ENCODE data around the gene PLS3. TPM values are rescaled to one million over a fixed set of nuclear protein-coding genes. Genes with fewer than 3 reads are reported as not detected.

The PLS3 gene
- total and polyA plus RNA-seq, 2 donors (not counting 3 experiments of a cell fraction or from before 2014, with no cell fraction given): 120 to 329 TPM

DNA sequence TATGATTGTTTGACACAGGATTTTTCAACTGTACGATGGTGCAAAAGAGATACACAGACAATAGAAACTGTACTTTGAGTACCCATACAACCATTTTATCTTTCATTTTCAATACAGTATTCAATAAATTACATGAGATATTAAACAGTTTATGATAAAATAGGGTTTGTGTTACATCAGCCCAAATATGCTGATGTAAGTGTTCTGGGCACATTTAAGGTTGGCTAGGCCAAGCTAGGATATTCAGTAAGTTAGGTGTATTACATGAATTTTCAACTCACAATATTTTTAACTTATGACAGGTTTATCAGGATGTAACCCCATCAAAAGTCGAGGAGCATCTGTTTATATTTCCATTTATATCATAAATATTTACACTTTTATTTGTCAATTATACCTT lies 42.9 kb upstream of the PLS3 start:
- no peaks in the 10 kb centered on the region for H3K9me3 ChIP-seq (replicated peaks; ENCODE audit: control insufficient read depth, insufficient read depth, low read length)
- CTCF ChIA-PET: no interaction called here
- H3K36me3 ChIP-seq (ENCODE audit: control insufficient read depth in 2 of 2, extremely low read depth in 1 of 2, insufficient read depth in 2 of 2, low read length in 2 of 2): no peaks in the 10 kb centered on the region
- H3K79me2 ChIP-seq (ENCODE audit: control insufficient read depth, insufficient read depth, low read length): no peaks in the 10 kb centered on the region
- no peaks in the 10 kb centered on the region for H3K27me3 ChIP-seq (ENCODE audit: control insufficient read depth in 2 of 2, insufficient read depth in 2 of 2, low read length in 2 of 2)
- FAIRE-seq (no peak), DNase-seq (ENCODE audit: low read depth, low spot score) (no peak)
- no peak overlapping the region for H2AFZ ChIP-seq (ENCODE audit: low read depth, low read length)
- H3K4me3 ChIP-seq (replicated peaks in 1 of 3; ENCODE audit: insufficient read depth in 1 of 3, low read depth in 1 of 3, low read length in 3 of 3): no peak overlapping the region
- H3K9me1 ChIP-seq (replicated peaks; ENCODE audit: control insufficient read depth, extremely low read depth, insufficient read depth, low read length): no peaks in the 10 kb centered on the region
- TF ChIP-seq MYC (IDR thresholded peaks at IDR 0.05; ENCODE audit: low read depth, low read length) (no peak), FOS (IDR thresholded peaks at IDR 0.05; ENCODE audit: borderline replicate concordance, insufficient read depth, low read length) (no peak), GATA2 (IDR thresholded peaks at IDR 0.05; ENCODE audit: insufficient read depth, insufficient read length, low read depth, low read length) (no peak), EZH2 (IDR thresholded peaks at IDR 0.05; ENCODE audit: borderline replicate concordance, low read depth, low read length, severe bottlenecking) (no peak), POLR2A (IDR thresholded peaks at IDR 0.05; ENCODE audit: low read depth, low read length) (no peak), JUN (IDR thresholded peaks at IDR 0.05; ENCODE audit: borderline replicate concordance, insufficient read depth, insufficient read length, low read depth) (no peak), POLR2AphosphoS5 (IDR thresholded peaks at IDR 0.05; ENCODE audit: insufficient read depth, low read depth, low read length) (no peak)
- TF ChIP-seq, protein P1, sequence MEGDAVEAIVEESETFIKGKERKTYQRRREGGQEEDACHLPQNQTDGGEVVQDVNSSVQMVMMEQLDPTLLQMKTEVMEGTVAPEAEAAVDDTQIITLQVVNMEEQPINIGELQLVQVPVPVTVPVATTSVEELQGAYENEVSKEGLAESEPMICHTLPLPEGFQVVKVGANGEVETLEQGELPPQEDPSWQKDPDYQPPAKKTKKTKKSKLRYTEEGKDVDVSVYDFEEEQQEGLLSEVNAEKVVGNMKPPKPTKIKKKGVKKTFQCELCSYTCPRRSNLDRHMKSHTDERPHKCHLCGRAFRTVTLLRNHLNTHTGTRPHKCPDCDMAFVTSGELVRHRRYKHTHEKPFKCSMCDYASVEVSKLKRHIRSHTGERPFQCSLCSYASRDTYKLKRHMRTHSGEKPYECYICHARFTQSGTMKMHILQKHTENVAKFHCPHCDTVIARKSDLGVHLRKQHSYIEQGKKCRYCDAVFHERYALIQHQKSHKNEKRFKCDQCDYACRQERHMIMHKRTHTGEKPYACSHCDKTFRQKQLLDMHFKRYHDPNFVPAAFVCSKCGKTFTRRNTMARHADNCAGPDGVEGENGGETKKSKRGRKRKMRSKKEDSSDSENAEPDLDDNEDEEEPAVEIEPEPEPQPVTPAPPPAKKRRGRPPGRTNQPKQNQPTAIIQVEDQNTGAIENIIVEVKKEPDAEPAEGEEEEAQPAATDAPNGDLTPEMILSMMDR (IDR thresholded peaks at IDR 0.05; ENCODE audit: extremely low read depth in 1 of 2, insufficient read depth in 1 of 2, low read depth in 1 of 2, low read length in 2 of 2): no peak
- TF ChIP-seq, protein P2, sequence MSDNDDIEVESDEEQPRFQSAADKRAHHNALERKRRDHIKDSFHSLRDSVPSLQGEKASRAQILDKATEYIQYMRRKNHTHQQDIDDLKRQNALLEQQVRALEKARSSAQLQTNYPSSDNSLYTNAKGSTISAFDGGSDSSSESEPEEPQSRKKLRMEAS (IDR thresholded peaks at IDR 0.05; ENCODE audit: insufficient read depth, insufficient read length): no peak
- dilution Hi-C loops (cut with MboI; ENCODE audit: extremely low pct_ligation_motif_present, low sequenced_read_pairs): no loop called here
- intact Hi-C loops (cut with micrococcal nuclease): no loop called here
- no peak overlapping the region for H3K4me2 ChIP-seq (ENCODE audit: insufficient read depth, low read length)
- no peak overlapping the region for H3K9ac ChIP-seq (replicated peaks; ENCODE audit: extremely low read depth, insufficient read depth, low read length)
- no peaks in the 10 kb centered on the region for H3K4me1 ChIP-seq (ENCODE audit: control insufficient read depth, extremely low read depth, insufficient read depth, low read length)
- H3K27ac ChIP-seq (ENCODE audit: insufficient read depth, low read depth, low read length): no peak overlapping the region
- no TSS peak for BruUV-seq (replicated peaks)
- POLR2A ChIA-PET: no interaction called here
- H4K20me1 ChIP-seq (replicated peaks; ENCODE audit: control insufficient read depth, extremely low read depth, insufficient read depth, low read length): no peaks in the 10 kb centered on the region
